Endothelial cell of umbilical vein (primary cell): ENCODE results near the gene SP140L. TPM values are rescaled to one million over a fixed set of nuclear protein-coding genes. Genes with fewer than 3 reads are reported as not detected.
A peak's percentile ranks its signal among the peaks of the same experiment; 100 is the strongest.

Experiments used
- BruUV-seq: library from RNA; stranded (reverse); fragments of 400-500 nt; replicated peaks from 2 replicates; lab custom pipeline; 2021; lab: Mats Ljungman, UMichigan
- CTCF ChIA-PET: fragments of 300-600, 350-600 bp; sonication (Branson Sonifier 250); formaldehyde crosslinking; loops from one replicate; lab custom pipeline; 2021; ENCODE audit warnings: antibody characterized with exemption, inconsistent platforms; lab: Charles Lee
- POLR2A ChIA-PET: fragments of 300-600, 350-600 bp; sonication (Branson Sonifier 250); formaldehyde crosslinking; loops from one replicate; lab custom pipeline; 2021; ENCODE audit warnings: antibody characterized with exemption, inconsistent platforms; lab: Charles Lee
- DNase-seq: peaks from one replicate; pipeline ENCODE4 v3.0.0-alpha.2; 2011; ENCODE audit warnings: low read depth, low spot score
- FAIRE-seq: peaks from 2 replicates; lab custom pipeline; 2011; peaks lifted over from hg19 to GRCh38; lab: Jason Lieb, UNC
- H2AFZ ChIP-seq: 2 replicates; pipeline ENCODE4 v1.6.0; 2012; ENCODE audit warnings: low read depth, low read length, control low read depth, inconsistent platforms
- H3K27ac ChIP-seq: 2 replicates; pipeline ENCODE4 v1.5.1; 2011; ENCODE audit warnings: low read depth, mild to moderate bottlenecking, control low read depth, low read length, moderate library complexity; ENCODE audit not compliant: insufficient read depth
- H3K27me3 ChIP-seq, 2 experiments: 2 replicates each; pipeline versions ENCODE4 v1.6.0 to v1.6.1; 2011; ENCODE audit warnings: low read length in 2 of 2, mixed read lengths in 1 of 2; ENCODE audit not compliant: control insufficient read depth in 2 of 2, insufficient read depth in 2 of 2
- H3K36me3 ChIP-seq, 2 experiments: 2 replicates in 1 of 2; 3 replicates in 1 of 2; pipeline ENCODE4 v1.5.1; 2011; ENCODE audit warnings: low read length in 2 of 2, mild to moderate bottlenecking in 1 of 2, moderate library complexity in 1 of 2; ENCODE audit not compliant: control insufficient read depth in 2 of 2, insufficient read depth in 2 of 2; ENCODE audit errors: extremely low read depth in 1 of 2
- H3K4me1 ChIP-seq: 3 replicates; pipeline ENCODE4 v1.5.1; 2011; ENCODE audit warnings: mild to moderate bottlenecking, low read length; ENCODE audit not compliant: control insufficient read depth, insufficient read depth; ENCODE audit errors: extremely low read depth
- H3K4me2 ChIP-seq: 2 replicates; pipeline ENCODE4 v1.6.1; 2011; ENCODE audit warnings: low read length, control low read depth, mixed read lengths; ENCODE audit not compliant: insufficient read depth
- H3K4me3 ChIP-seq, 3 experiments: fragments of 200-600 bp in 1 of 3; sonication (generic), shearing (Covaris generic) in 1 of 3; replicated peaks in 1 of 3; 2 replicates each; pipeline ENCODE4 v1.5.1; 2011 to 2016; ENCODE audit warnings: control low read depth in 3 of 3, low read length in 3 of 3, mild to moderate bottlenecking in 2 of 3, inconsistent platforms in 1 of 3, low read depth in 1 of 3, moderate library complexity in 1 of 3; ENCODE audit not compliant: insufficient read depth in 1 of 3
- H3K79me2 ChIP-seq: 2 replicates; pipeline ENCODE4 v1.6.0; 2012; ENCODE audit warnings: low read length, inconsistent platforms; ENCODE audit not compliant: control insufficient read depth, insufficient read depth
- H3K9ac ChIP-seq: replicated peaks from 2 replicates; pipeline ENCODE3; 2011; ENCODE audit warnings: low read length, control low read depth; ENCODE audit not compliant: insufficient read depth; ENCODE audit errors: extremely low read depth
- H3K9me1 ChIP-seq: replicated peaks from 3 replicates; pipeline ENCODE4 v1.6.0; 2011; ENCODE audit warnings: mild to moderate bottlenecking, low read length; ENCODE audit not compliant: control insufficient read depth, insufficient read depth; ENCODE audit errors: extremely low read depth
- H3K9me3 ChIP-seq: replicated peaks from 2 replicates; pipeline ENCODE4 v1.5.1; 2012; ENCODE audit warnings: low read length, inconsistent platforms; ENCODE audit not compliant: control insufficient read depth, insufficient read depth
- H4K20me1 ChIP-seq: replicated peaks from 2 replicates; pipeline ENCODE3; 2011; ENCODE audit warnings: mild to moderate bottlenecking, low read length; ENCODE audit not compliant: control insufficient read depth, insufficient read depth; ENCODE audit errors: extremely low read depth
- EZH2 ChIP-seq: IDR thresholded peaks from 2 replicates; pipeline ENCODE4 v1.6.1; 2012; ENCODE audit warnings: borderline replicate concordance, low read depth, mild to moderate bottlenecking, moderate library complexity, low read length, inconsistent platforms; ENCODE audit not compliant: severe bottlenecking
- FOS ChIP-seq: IDR thresholded peaks from 2 replicates; pipeline ENCODE4 v1.6.1; 2011; ENCODE audit warnings: mild to moderate bottlenecking, low read length, moderate library complexity, borderline replicate concordance; ENCODE audit not compliant: insufficient read depth
- GATA2 ChIP-seq: IDR thresholded peaks from 2 replicates; pipeline ENCODE4 v1.7.0; 2011; ENCODE audit warnings: low read depth, mild to moderate bottlenecking, moderate library complexity, mixed read lengths, low read length; ENCODE audit not compliant: insufficient read length, insufficient read depth
- JUN ChIP-seq: IDR thresholded peaks from 2 replicates; pipeline ENCODE4 v1.6.1; 2011; ENCODE audit warnings: borderline replicate concordance, low read depth; ENCODE audit not compliant: insufficient read length, insufficient read depth
- MAX ChIP-seq: IDR thresholded peaks from 2 replicates; pipeline ENCODE4 v1.6.1; 2011; ENCODE audit not compliant: insufficient read depth, insufficient read length
- MYC ChIP-seq: IDR thresholded peaks from one replicate; pipeline ENCODE4 v1.6.1; 2011; ENCODE audit warnings: mild to moderate bottlenecking, low read depth, low read length
- POLR2A ChIP-seq: IDR thresholded peaks from 2 replicates; pipeline ENCODE4 v1.6.1; 2012; ENCODE audit warnings: low read depth, mild to moderate bottlenecking, control low read depth, low read length
- POLR2AphosphoS5 ChIP-seq: IDR thresholded peaks from 2 replicates; pipeline ENCODE4 v1.6.1; 2012; ENCODE audit warnings: low read depth, mild to moderate bottlenecking, control low read depth, low read length, moderate library complexity; ENCODE audit not compliant: insufficient read depth
- dilution Hi-C: fragments of 300-500 bp; cut with MboI; formaldehyde crosslinking; loops from one replicate; pipeline ENCODE4 v1.15.0; 2019; ENCODE audit warnings: low sequenced_read_pairs; ENCODE audit not compliant: extremely low pct_ligation_motif_present
- intact Hi-C: fragments of 100-400 bp; cut with micrococcal nuclease; formaldehyde crosslinking; loops from one replicate; pipeline ENCODE4 v1.10.0; 2022
- polyA plus RNA-seq, 4 experiments: library from polyadenylated mRNA; depleted of rRNA in 3 of 4; stranded (reverse) in 3 of 4; unstranded in 1 of 4; fragments of >200 nt; gene quantifications; 2 replicates each; pipeline versions ENCODE4 v1.2.1 to v1.2.3, GENCODE V29; 2011 to 2012; ENCODE audit warnings: missing spikeins in 1 of 4
- total RNA-seq: library from RNA; stranded (reverse); gene quantifications from 2 replicates; pipeline ENCODE4 v1.2.3, GENCODE V29; 2021
- TF ChIP-seq, protein P1 (sequence below), 2 donors: IDR thresholded peaks; 1 replicate in 1 of 2; 2 replicates in 1 of 2; pipeline ENCODE4 v1.5.1; 2011; ENCODE audit warnings: low read length in 2 of 2, mild to moderate bottlenecking in 2 of 2, moderate library complexity in 2 of 2, control low read depth in 1 of 2, inconsistent platforms in 1 of 2, low read depth in 1 of 2; ENCODE audit not compliant: insufficient read depth in 1 of 2; ENCODE audit errors: extremely low read depth in 1 of 2

SP140L gene
- total and polyA plus RNA-seq, 2 donors (not counting 3 experiments of a cell fraction or from before 2014, with no cell fraction given): 16.0 to 27.3 TPM

DNA sequence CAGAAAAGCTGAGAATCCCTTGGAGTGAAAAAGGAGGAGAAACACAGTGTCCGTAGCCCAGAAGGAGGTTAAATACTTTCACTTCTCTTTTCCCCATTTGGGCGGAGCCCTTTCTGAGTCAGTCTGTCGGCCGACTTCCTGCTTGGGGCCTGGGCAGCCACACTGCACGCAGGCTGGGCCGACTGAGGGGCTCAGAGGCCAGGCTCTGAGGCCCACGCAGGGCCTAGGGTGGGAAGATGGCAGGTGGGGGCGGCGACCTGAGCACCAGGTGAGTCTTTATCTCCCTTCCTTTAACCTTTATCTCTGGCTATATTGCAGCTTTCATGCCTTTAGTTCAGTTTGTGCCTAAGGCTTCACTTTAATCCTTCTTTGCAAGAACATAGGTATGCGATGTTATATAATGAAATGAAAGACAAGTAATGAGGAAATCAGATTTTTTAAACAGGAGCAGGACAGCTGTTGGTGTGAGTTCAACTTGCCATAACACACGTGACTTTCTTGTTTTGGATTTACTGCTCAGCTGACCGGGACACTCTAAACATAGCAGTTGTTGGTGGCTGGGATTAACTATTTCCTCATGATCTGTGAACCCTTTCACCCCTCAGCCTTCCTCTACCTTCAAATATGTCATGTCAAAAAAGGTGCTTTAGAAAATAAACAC is 89.2 kb downstream of the SP140L start, which contains the start of gene SP100:
TSS of gene SP100 (plus strand) at position 141 of the 661 bp plus-strand sequence. CDS start at position 237, 96 bp downstream.
- CTCF ChIA-PET: interaction anchor here (1.2 to 1.7 kb wide), 2 partner anchors 8 to 46 kb away, joined by 3 to 4 read pairs; no protein-coding TSS in a partner anchor

More for the DNA sequence above, 89.2 kb downstream of the SP140L start, which contains the start of gene SP100:
- intact Hi-C loops (loop anchor here (1.0 kb wide), 2 partner anchors 8 to 89 kb away; partner anchors contain the start of gene SP140L), dilution Hi-C loops (no loop called here)
- H3K4me3 ChIP-seq: peak within 1 kb of the TSS; percentile 48 to 95 (median 79)
- H3K4me2 ChIP-seq: peak within 1 kb of the TSS; percentile 93
- POLR2A ChIA-PET: no interaction called here
- FAIRE-seq (peak; percentile 94), DNase-seq (peak; percentile 85)
- peaks cover 47% of the 10 kb centered on the region for H3K4me1 ChIP-seq
- H4K20me1 ChIP-seq: no peaks in the 10 kb centered on the region
- peak; percentile 70 for TF ChIP-seq FOS
- TF ChIP-seq MAX: no peak
- TF ChIP-seq GATA2: no peak
- peak; percentile 2 for TF ChIP-seq JUN
- no peak for TF ChIP-seq MYC
- TF ChIP-seq, protein P1, sequence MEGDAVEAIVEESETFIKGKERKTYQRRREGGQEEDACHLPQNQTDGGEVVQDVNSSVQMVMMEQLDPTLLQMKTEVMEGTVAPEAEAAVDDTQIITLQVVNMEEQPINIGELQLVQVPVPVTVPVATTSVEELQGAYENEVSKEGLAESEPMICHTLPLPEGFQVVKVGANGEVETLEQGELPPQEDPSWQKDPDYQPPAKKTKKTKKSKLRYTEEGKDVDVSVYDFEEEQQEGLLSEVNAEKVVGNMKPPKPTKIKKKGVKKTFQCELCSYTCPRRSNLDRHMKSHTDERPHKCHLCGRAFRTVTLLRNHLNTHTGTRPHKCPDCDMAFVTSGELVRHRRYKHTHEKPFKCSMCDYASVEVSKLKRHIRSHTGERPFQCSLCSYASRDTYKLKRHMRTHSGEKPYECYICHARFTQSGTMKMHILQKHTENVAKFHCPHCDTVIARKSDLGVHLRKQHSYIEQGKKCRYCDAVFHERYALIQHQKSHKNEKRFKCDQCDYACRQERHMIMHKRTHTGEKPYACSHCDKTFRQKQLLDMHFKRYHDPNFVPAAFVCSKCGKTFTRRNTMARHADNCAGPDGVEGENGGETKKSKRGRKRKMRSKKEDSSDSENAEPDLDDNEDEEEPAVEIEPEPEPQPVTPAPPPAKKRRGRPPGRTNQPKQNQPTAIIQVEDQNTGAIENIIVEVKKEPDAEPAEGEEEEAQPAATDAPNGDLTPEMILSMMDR (IDR thresholded peaks at IDR 0.05; ENCODE audit: extremely low read depth in 1 of 2, insufficient read depth in 1 of 2, low read depth in 1 of 2, low read length in 2 of 2): no peak
- peak; percentile 90 for TF ChIP-seq POLR2AphosphoS5
- TF ChIP-seq POLR2A: peak; percentile 90
- TF ChIP-seq EZH2: no peak
- H3K36me3 ChIP-seq: no peaks in the 10 kb centered on the region
- H3K27ac ChIP-seq: peak within 1 kb of the TSS; percentile 75
- BruUV-seq: TSS peak; percentile 59
- no peaks in the 10 kb centered on the region for H3K27me3 ChIP-seq
- H2AFZ ChIP-seq: peak within 1 kb of the TSS; percentile 58
- peaks cover 50% of the 10 kb centered on the region for H3K79me2 ChIP-seq
- H3K9ac ChIP-seq: peak within 1 kb of the TSS; percentile 83
- H3K9me1 ChIP-seq: no peaks in the 10 kb centered on the region
- H3K9me3 ChIP-seq: no peaks in the 10 kb centered on the region
